Smooth muscle cell (in vitro differentiated cells): ENCODE data around the gene VSTM2B. TPM values are rescaled to one million over a fixed set of nuclear protein-coding genes. Genes with fewer than 3 reads are reported as not detected.
"Not testable (repeated sequence)": the region's sequence is repeated elsewhere in the genome, so short reads cannot be mapped to it uniquely, and the experiment has no call there.

Experiments used
- DNase-seq: peaks from one replicate; lab custom pipeline; 2025; ENCODE audit not compliant: unreplicated experiment; lab: John Stamatoyannopoulos, UW
- H2AFZ ChIP-seq: fragments of 200-600 bp; sonication (generic); 2 replicates; pipeline ENCODE4 v1.6.0; 2016; ENCODE audit warnings: antibody characterized with exemption, low read depth, mild to moderate bottlenecking
- H3F3A ChIP-seq: fragments of 200-600 bp; sonication (generic); 2 replicates; pipeline ENCODE4 v1.6.0; 2017; ENCODE audit warnings: antibody characterized with exemption, low read depth
- H3K27ac ChIP-seq: fragments of 200-600 bp; sonication (generic); 2 replicates; pipeline ENCODE4 v1.5.1; 2016; ENCODE audit warnings: low read depth, mild to moderate bottlenecking
- H3K27me3 ChIP-seq: fragments of 200-600 bp; sonication (generic); 2 replicates; pipeline ENCODE4 v1.6.1; 2016; ENCODE audit warnings: low read depth, mild to moderate bottlenecking
- H3K36me3 ChIP-seq: fragments of 200-600 bp; sonication (generic); 2 replicates; pipeline ENCODE4 v1.5.1; 2016; ENCODE audit warnings: low read depth
- H3K4me1 ChIP-seq: fragments of 200-600 bp; sonication (generic); 2 replicates; pipeline ENCODE4 v1.5.1; 2016; ENCODE audit warnings: low read depth
- H3K4me2 ChIP-seq: fragments of 200-600 bp; sonication (generic); 2 replicates; pipeline ENCODE4 v1.6.0; 2016; ENCODE audit warnings: mild to moderate bottlenecking
- H3K4me3 ChIP-seq: fragments of 200-600 bp; sonication (generic); 2 replicates; pipeline ENCODE4 v1.5.1; 2016; ENCODE audit warnings: mild to moderate bottlenecking
- H3K79me2 ChIP-seq: fragments of 200-600 bp; sonication (generic); 2 replicates; pipeline ENCODE4 v1.6.0; 2016; ENCODE audit warnings: low read depth, mild to moderate bottlenecking
- H3K9ac ChIP-seq: fragments of 200-600 bp; sonication (generic); 2 replicates; pipeline ENCODE4 v1.6.0; 2016; ENCODE audit warnings: low read depth
- H3K9me3 ChIP-seq: fragments of 200-600 bp; sonication (generic); replicated peaks from 2 replicates; pipeline ENCODE4 v1.5.1; 2016; ENCODE audit warnings: low read depth
- H4K20me1 ChIP-seq: fragments of 200-600 bp; sonication (generic); 2 replicates; pipeline ENCODE4 v1.6.0; 2016; ENCODE audit warnings: low read depth
- CTCF ChIP-seq: fragments of 200-600 bp; sonication (generic); IDR thresholded peaks from 2 replicates; pipeline ENCODE4 v1.5.1; 2017; ENCODE audit warnings: borderline replicate concordance, mild to moderate bottlenecking, antibody characterized with exemption; ENCODE audit not compliant: insufficient read depth, poor library complexity, severe bottlenecking
- WGBS: methylation state at CpG from one replicate; pipeline ENCODE4 v1.1.7; 2016; ENCODE audit warnings: low lambda C conversion rate; 5-methylcytosine and 5-hydroxymethylcytosine counted together
- polyA plus RNA-seq: library from polyadenylated mRNA; unstranded; fragments of >200 nt; fragmentation: Nextera tagmentation; extraction: Ambion mirVana; gene quantifications from 2 replicates; pipeline ENCODE4 v1.2.1, GENCODE V29; 2016
- total RNA-seq: library from RNA; depleted of rRNA; stranded (reverse); fragments of >200 nt; gene quantifications from 2 replicates; pipeline ENCODE4 v1.2.3, GENCODE V29; 2014

Gene VSTM2B
- total and polyA plus RNA-seq, 2 experiments from 2014 or later = not detected

- H3F3A ChIP-seq = no peaks in the 10 kb centered on the region
- TF ChIP-seq CTCF = no peak
- H3K9me3 ChIP-seq = no peaks in the 10 kb centered on the region
- H3K79me2 ChIP-seq = no peaks in the 10 kb centered on the region
- H3K9ac ChIP-seq = no peak overlapping the region
- H3K27ac ChIP-seq = no peak overlapping the region
- no peaks in the 10 kb centered on the region for H3K36me3 ChIP-seq
- H3K27me3 ChIP-seq = no peaks in the 10 kb centered on the region
- H3K4me1 ChIP-seq = no peaks in the 10 kb centered on the region
- H2AFZ ChIP-seq = no peak overlapping the region
- H3K4me2 ChIP-seq = no peak overlapping the region
- no peak for DNase-seq
- no peak overlapping the region for H3K4me3 ChIP-seq
- no peaks in the 10 kb centered on the region for H4K20me1 ChIP-seq
- 85% methylated on average over 6 of the region's 6 CpGs for WGBS
Observed at GRCh38 chr19:29552454-29553280, 26.9 kb downstream of the VSTM2B start.

- H2AFZ ChIP-seq = no peak overlapping the region
- DNase-seq = no peak
- H3K4me3 ChIP-seq = no peak overlapping the region
- no peaks in the 10 kb centered on the region for H3K4me1 ChIP-seq
- no peak for TF ChIP-seq CTCF
- no peaks in the 10 kb centered on the region for H3F3A ChIP-seq
- H3K9ac ChIP-seq = no peak overlapping the region
- no peaks in the 10 kb centered on the region for H3K36me3 ChIP-seq
- H3K27me3 ChIP-seq = no peaks in the 10 kb centered on the region
- no peaks in the 10 kb centered on the region for H3K9me3 ChIP-seq
- no peak overlapping the region for H3K27ac ChIP-seq
- no peaks in the 10 kb centered on the region for H4K20me1 ChIP-seq
- H3K4me2 ChIP-seq = no peak overlapping the region
- H3K79me2 ChIP-seq = no peaks in the 10 kb centered on the region
- 100% methylated on average over 1 of the region's 1 CpG for WGBS
Observed at GRCh38 chr19:29554149-29554548, 28.4 kb downstream of the VSTM2B start.

- 97% methylated on average over 2 of the region's 2 CpGs for WGBS
- DNase-seq = not testable (repeated sequence)
Observed at GRCh38 chr19:29559110-29559509, 33.3 kb downstream of the VSTM2B start.

GRCh38 chr19:29559743-29560142, 33.9 kb downstream of the VSTM2B start:
- Histone ChIP-seq H3K4me2 (no peak overlapping the region), H3K9ac (no peak overlapping the region), H3K36me3 (no peaks in the 10 kb centered on the region), H3K9me3 (no peaks in the 10 kb centered on the region), H3K27me3 (peaks cover 18% of the 10 kb centered on the region), H2AFZ (no peak overlapping the region), H3K4me3 (no peak overlapping the region), H3K27ac (no peak overlapping the region), H4K20me1 (no peaks in the 10 kb centered on the region), H3K79me2 (no peaks in the 10 kb centered on the region), H3K4me1 (no peaks in the 10 kb centered on the region), H3F3A (no peaks in the 10 kb centered on the region)
- TF ChIP-seq CTCF = no peak
- DNase-seq = no peak
- 78% methylated on average over 4 of the region's 4 CpGs for WGBS

More at GRCh38 chr19:29559110-29559509, 33.3 kb downstream of the VSTM2B start:
- H3K4me3 ChIP-seq, H3F3A ChIP-seq, H2AFZ ChIP-seq, H3K4me2 ChIP-seq, H3K9ac ChIP-seq, H3K36me3 ChIP-seq, H3K4me1 ChIP-seq, H3K79me2 ChIP-seq, H3K9me3 ChIP-seq, H4K20me1 ChIP-seq, H3K27ac ChIP-seq: not testable (repeated sequence)
- H3K27me3 ChIP-seq = peaks cover 12% of the 10 kb centered on the region
